DOHH2 (cell line): Measurements from ENCODE around the gene SPAG16.

ENCODE experiments used
- H3F3A ChIP-seq: fragments of 200-600 bp; sonication (generic), shearing (Covaris generic); 2 replicates; pipeline ENCODE4 v1.6.0; 2016; ENCODE audit warnings: antibody characterized with exemption, mild to moderate bottlenecking; ENCODE audit not compliant: control insufficient read depth, insufficient read depth
- H3K27ac ChIP-seq: fragments of 200-600 bp; sonication (generic); 2 replicates; pipeline ENCODE4 v1.5.1; 2014; ENCODE audit warnings: low read depth, mild to moderate bottlenecking, low read length, moderate library complexity
- H3K27me3 ChIP-seq: fragments of 200-600 bp; sonication (generic); 2 replicates; pipeline ENCODE4 v1.6.1; 2014; ENCODE audit warnings: mild to moderate bottlenecking, low read length, mixed read lengths; ENCODE audit not compliant: control insufficient read depth
- H3K36me3 ChIP-seq: fragments of 200-600 bp; sonication (generic); 2 replicates; pipeline ENCODE4 v1.6.1; 2014; ENCODE audit warnings: mild to moderate bottlenecking, low read length, moderate library complexity, mixed read lengths; ENCODE audit not compliant: control insufficient read depth
- H3K4me1 ChIP-seq: fragments of 200-600 bp; sonication (generic); 2 replicates; pipeline ENCODE4 v1.6.1; 2014; ENCODE audit warnings: mild to moderate bottlenecking, low read length, mixed read lengths; ENCODE audit not compliant: control insufficient read depth
- H3K4me2 ChIP-seq: fragments of 200-600 bp; sonication (generic); 2 replicates; pipeline ENCODE4 v1.6.0; 2014; ENCODE audit warnings: mild to moderate bottlenecking, low read length, moderate library complexity
- H3K4me3 ChIP-seq: fragments of 200-600 bp; sonication (generic); 2 replicates; pipeline ENCODE4 v1.5.1; 2014; ENCODE audit warnings: mild to moderate bottlenecking, low read length, mixed read lengths
- H3K79me2 ChIP-seq: fragments of 200-600 bp; sonication (generic); 2 replicates; pipeline ENCODE4 v1.6.1; 2014; ENCODE audit warnings: mild to moderate bottlenecking, low read length, mixed read lengths; ENCODE audit not compliant: control insufficient read depth
- H3K9me2 ChIP-seq: fragments of 200-600 bp; sonication (generic); replicated peaks from 2 replicates; pipeline ENCODE4 v1.6.1; 2014; ENCODE audit warnings: mild to moderate bottlenecking, low read length, mixed read lengths; ENCODE audit not compliant: control insufficient read depth
- H3K9me3 ChIP-seq: fragments of 200-600 bp; sonication (generic); 2 replicates; pipeline ENCODE4 v1.6.1; 2014; ENCODE audit warnings: antibody characterized with exemption, low read length, mixed read lengths; ENCODE audit not compliant: control insufficient read depth, insufficient read depth
- H4K20me1 ChIP-seq: fragments of 200-600 bp; sonication (generic); 2 replicates; pipeline ENCODE4 v1.6.0; 2014; ENCODE audit warnings: low read depth, mild to moderate bottlenecking, antibody characterized with exemption, low read length, moderate library complexity; ENCODE audit not compliant: control insufficient read depth, insufficient read depth
- EZH2phosphoT487 ChIP-seq: fragments of 200-600 bp; sonication (generic); IDR thresholded peaks from 2 replicates; pipeline ENCODE4 v1.6.1; 2017; ENCODE audit warnings: borderline replicate concordance, mild to moderate bottlenecking, antibody characterized with exemption, low read length, moderate library complexity, mixed read lengths
- TF ChIP-seq, protein P1 (sequence below): fragments of 200-600 bp; sonication (generic); IDR thresholded peaks from one replicate; pipeline ENCODE4 v1.5.1; 2014; ENCODE audit warnings: antibody characterized with exemption, mild to moderate bottlenecking, low read depth, low read length; ENCODE audit not compliant: poor library complexity, severe bottlenecking

The SPAG16 gene

DNA sequence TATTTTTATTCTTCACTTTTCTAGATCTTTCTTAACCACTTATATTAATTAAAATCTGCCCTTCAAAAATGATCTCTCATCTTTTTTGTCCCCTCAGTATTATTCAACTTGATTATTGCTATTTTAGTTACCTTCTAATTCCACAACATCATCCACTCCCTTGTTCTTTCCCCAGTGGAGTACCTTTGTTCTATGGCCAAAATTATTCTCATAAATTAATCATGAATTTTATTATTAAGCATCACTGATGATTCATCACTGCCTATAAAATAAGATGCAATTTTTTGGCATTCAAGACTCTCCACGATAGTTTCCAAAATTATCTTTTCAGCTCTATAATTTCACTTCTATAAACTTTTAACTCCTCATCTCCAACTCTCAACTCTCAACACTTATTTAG is 505.7 kb downstream of the SPAG16 start:
- no peaks in the 10 kb centered on the region for H3K27me3 ChIP-seq
- H4K20me1 ChIP-seq, result no peaks in the 10 kb centered on the region
- H3K9me3 ChIP-seq, result no peaks in the 10 kb centered on the region
- no peak overlapping the region for H3K4me2 ChIP-seq
- no peaks in the 10 kb centered on the region for H3K36me3 ChIP-seq
- no peaks in the 10 kb centered on the region for H3K4me1 ChIP-seq
- H3K79me2 ChIP-seq, result no peaks in the 10 kb centered on the region
- H3F3A ChIP-seq, result no peaks in the 10 kb centered on the region
- no peak overlapping the region for H3K27ac ChIP-seq
- H3K9me2 ChIP-seq, result no peaks in the 10 kb centered on the region
- no peak overlapping the region for H3K4me3 ChIP-seq
- TF ChIP-seq EZH2phosphoT487, result no peak
- TF ChIP-seq, protein P1, sequence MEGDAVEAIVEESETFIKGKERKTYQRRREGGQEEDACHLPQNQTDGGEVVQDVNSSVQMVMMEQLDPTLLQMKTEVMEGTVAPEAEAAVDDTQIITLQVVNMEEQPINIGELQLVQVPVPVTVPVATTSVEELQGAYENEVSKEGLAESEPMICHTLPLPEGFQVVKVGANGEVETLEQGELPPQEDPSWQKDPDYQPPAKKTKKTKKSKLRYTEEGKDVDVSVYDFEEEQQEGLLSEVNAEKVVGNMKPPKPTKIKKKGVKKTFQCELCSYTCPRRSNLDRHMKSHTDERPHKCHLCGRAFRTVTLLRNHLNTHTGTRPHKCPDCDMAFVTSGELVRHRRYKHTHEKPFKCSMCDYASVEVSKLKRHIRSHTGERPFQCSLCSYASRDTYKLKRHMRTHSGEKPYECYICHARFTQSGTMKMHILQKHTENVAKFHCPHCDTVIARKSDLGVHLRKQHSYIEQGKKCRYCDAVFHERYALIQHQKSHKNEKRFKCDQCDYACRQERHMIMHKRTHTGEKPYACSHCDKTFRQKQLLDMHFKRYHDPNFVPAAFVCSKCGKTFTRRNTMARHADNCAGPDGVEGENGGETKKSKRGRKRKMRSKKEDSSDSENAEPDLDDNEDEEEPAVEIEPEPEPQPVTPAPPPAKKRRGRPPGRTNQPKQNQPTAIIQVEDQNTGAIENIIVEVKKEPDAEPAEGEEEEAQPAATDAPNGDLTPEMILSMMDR, result no peak

DNA sequence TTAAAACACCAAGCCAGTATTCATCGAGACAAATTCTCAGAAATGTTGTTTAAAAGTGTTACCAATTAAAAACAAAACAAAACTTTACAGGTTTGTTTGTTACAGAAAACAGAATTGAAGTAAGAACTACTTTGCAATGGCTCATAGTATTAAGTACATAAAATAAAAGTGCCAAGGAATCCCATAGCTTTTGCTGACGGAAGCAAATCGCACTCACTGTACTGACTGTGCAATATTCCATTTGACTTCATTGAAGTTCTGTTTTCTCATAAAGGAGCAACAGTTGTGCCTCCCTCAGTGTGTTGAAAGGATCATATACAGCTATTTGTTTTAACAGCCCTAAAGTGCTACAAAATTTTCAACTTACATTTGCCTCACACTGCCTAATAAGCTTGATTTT is 507.8 kb downstream of the SPAG16 start:
- Histone ChIP-seq H3F3A (no peaks in the 10 kb centered on the region), H3K79me2 (no peaks in the 10 kb centered on the region), H3K36me3 (no peaks in the 10 kb centered on the region), H3K9me3 (no peaks in the 10 kb centered on the region), H3K27me3 (no peaks in the 10 kb centered on the region), H3K27ac (no peak overlapping the region), H4K20me1 (no peaks in the 10 kb centered on the region), H3K4me3 (no peak overlapping the region), H3K4me1 (no peaks in the 10 kb centered on the region), H3K4me2 (no peak overlapping the region), H3K9me2 (no peaks in the 10 kb centered on the region)
- no peak for TF ChIP-seq EZH2phosphoT487
- TF ChIP-seq, protein P1, result no peak

DNA sequence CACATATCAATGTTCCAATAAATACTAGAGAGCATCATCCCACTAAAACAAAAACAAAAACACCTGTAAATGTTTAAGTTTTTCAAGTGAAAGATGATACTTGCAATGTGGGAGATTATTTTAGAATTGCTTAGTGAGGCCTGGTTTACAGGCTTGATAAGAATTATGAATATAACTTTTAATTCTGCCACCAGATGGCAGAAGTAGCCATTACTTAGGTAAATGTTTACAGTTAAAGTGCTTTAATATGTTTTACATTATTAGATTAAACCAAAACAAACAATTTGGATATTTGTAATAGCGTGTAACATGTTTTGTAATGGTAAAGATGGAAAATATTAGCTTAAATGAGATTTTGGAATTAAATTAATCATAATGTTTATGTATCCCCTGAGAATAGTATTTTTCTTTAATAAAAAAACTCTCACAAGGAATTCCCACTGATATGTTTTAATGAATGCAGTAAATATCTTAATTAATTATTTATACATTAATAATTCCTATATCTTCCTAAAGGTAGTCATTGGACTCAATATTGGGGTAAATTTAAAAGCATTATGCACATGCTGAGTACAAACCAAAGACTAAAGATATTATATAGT is 522.0 kb downstream of the SPAG16 start:
- H3K79me2 ChIP-seq, result no peaks in the 10 kb centered on the region
- H3K27me3 ChIP-seq, result no peaks in the 10 kb centered on the region
- no peak overlapping the region for H3K27ac ChIP-seq
- no peaks in the 10 kb centered on the region for H3K9me2 ChIP-seq
- TF ChIP-seq, protein P1, result peak; percentile 56
- no peak for TF ChIP-seq EZH2phosphoT487
- no peak overlapping the region for H3K4me3 ChIP-seq
- no peaks in the 10 kb centered on the region for H3F3A ChIP-seq
- no peaks in the 10 kb centered on the region for H3K4me1 ChIP-seq
- H3K36me3 ChIP-seq, result no peaks in the 10 kb centered on the region
- no peaks in the 10 kb centered on the region for H4K20me1 ChIP-seq
- H3K9me3 ChIP-seq, result no peaks in the 10 kb centered on the region
- H3K4me2 ChIP-seq, result no peak overlapping the region
